ENCODE results near the gene ALK.

The ALK gene

GRCh38 chr2:29322011-29322410 is 599.4 kb downstream of the ALK start:
- no peak overlapping the region for H3K4me3 Mint-ChIP-seq
- DNase-seq (ENCODE audit: low spot score in 2 of 2) (peak in 1 of 2 donors; percentile 60), ATAC-seq (peak; percentile 80)
- peaks cover 20% of the 10 kb centered on the region for H3K4me1 Mint-ChIP-seq
- H3K36me3 Mint-ChIP-seq, result no peaks in the 10 kb centered on the region
- H3K27ac Mint-ChIP-seq, result peak overlapping the region; percentile 21
- no peaks in the 10 kb centered on the region for H3K9me3 Mint-ChIP-seq

GRCh38 chr2:29317801-29318485 is 603.4 kb downstream of the ALK start:
- peaks cover 38% of the 10 kb centered on the region for H3K4me1 Mint-ChIP-seq
- H3K36me3 Mint-ChIP-seq, result no peaks in the 10 kb centered on the region
- H3K4me3 Mint-ChIP-seq, result no peak overlapping the region
- DNase-seq (ENCODE audit: low spot score in 2 of 2) (no peak), ATAC-seq (no peak)
- H3K9me3 Mint-ChIP-seq, result no peaks in the 10 kb centered on the region
- H3K27ac Mint-ChIP-seq, result no peak overlapping the region

DNA sequence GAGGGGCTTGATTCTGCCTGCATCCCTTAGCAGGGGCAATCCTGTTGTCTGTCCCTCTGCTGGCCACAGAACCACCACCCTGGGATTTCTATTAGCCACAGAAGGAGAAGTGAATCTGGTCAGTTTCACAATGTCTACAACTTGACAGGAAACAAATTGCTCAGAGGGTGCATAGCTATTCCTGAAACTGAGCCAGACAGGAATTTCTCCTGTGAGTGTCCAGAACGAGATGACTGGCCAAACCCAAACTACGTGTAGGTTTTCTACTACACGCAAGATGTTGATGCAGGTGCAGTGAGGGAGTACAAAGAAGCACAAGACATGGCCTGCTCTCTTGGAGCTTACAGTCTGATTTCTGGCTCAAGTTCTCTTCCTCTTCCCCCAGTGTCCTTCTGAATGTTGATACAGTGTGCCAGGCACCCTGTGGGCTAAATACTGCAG is 604.3 kb downstream of the ALK start:
- DNase-seq (ENCODE audit: low spot score in 2 of 2) (no peak), ATAC-seq (no peak)
- Mint-ChIP-seq H3K9me3 (no peaks in the 10 kb centered on the region), H3K27ac (no peak overlapping the region), H3K4me3 (no peak overlapping the region), H3K36me3 (no peaks in the 10 kb centered on the region), H3K4me1 (peaks cover 38% of the 10 kb centered on the region)

- ATAC-seq, result peak; percentile 90
- H3K36me3 Mint-ChIP-seq, result no peaks in the 10 kb centered on the region
- DNase-seq (ENCODE audit: low spot score in 2 of 2), result peak; percentile 27 to 81
- H3K4me3 Mint-ChIP-seq, result peak overlapping the region; percentile 56
- peaks cover 38% of the 10 kb centered on the region for H3K4me1 Mint-ChIP-seq
- no peak overlapping the region for H3K27ac Mint-ChIP-seq
- no peaks in the 10 kb centered on the region for H3K9me3 Mint-ChIP-seq
These were observed 606.4 kb downstream of the ALK start for GRCh38 chr2:29314816-29315571.

GRCh38 chr2:29311458-29311857 is 609.9 kb downstream of the ALK start:
- DNase-seq (ENCODE audit: low spot score in 2 of 2), result no peak

GRCh38 chr2:29310650-29311348 is 610.6 kb downstream of the ALK start:
- ATAC-seq (no peak), DNase-seq (ENCODE audit: low spot score in 2 of 2) (no peak)
- Mint-ChIP-seq H3K4me1 (peaks cover 23% of the 10 kb centered on the region), H3K9me3 (no peaks in the 10 kb centered on the region), H3K4me3 (no peak overlapping the region), H3K27ac (no peak overlapping the region), H3K36me3 (no peaks in the 10 kb centered on the region)

More at GRCh38 chr2:29311458-29311857, 609.9 kb downstream of the ALK start:
- Mint-ChIP-seq H3K4me3 (no peak overlapping the region), H3K27ac (no peak overlapping the region), H3K4me1 (peaks cover 26% of the 10 kb centered on the region), H3K36me3 (no peaks in the 10 kb centered on the region), H3K9me3 (no peaks in the 10 kb centered on the region)
- ATAC-seq, result no peak

DNA sequence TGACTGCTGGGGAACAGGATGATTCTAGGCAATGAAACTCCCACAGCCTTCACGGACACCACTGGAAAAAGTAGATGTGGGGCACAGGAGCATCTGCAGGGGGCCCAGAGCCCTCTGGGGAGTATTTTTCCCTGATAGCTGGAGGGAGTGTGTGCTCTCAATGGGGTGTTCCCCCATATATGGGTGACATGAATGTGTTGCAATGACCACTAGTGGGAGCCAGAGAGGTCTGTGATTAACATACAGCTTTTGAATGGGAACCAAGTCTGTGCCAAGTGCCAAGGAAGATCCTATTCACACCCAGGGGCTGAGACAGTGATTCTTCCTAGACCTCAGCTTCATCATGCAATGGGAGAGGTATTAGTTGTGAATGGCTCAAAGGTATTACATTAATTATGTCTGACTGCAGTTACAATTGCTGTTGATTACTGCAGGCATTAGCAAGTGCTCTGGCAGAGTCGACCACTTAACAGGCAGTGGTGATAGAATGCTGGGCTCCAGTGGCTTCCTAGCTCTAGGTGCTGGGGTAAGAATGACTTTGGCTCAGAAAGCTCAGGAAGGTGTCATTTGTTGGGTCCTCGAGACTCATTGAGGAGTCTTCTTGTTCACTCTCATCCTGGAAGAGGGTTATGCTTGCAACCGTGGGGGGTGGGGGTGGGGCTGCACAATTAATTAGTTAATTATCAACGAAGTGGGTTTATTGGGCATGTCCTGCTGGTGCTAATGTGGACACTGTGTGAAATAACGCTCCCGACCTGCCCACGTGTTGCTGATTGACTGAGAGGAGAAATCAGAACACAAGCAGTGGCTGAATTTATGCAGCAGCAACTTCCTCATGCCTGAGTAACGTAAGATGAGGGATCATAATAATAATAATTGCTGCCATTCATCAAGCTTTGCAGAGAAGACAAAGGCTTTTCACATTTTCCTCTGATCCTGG is 612.0 kb downstream of the ALK start:
- ATAC-seq, result peak; percentile 80
- H3K36me3 Mint-ChIP-seq, result no peaks in the 10 kb centered on the region
- H3K4me3 Mint-ChIP-seq, result no peak overlapping the region
- DNase-seq (ENCODE audit: low spot score in 2 of 2), result peak; percentile 45 to 72
- no peak overlapping the region for H3K27ac Mint-ChIP-seq
- peaks cover 12% of the 10 kb centered on the region for H3K4me1 Mint-ChIP-seq
- no peaks in the 10 kb centered on the region for H3K9me3 Mint-ChIP-seq

GRCh38 chr2:29308366-29308765 is 613.0 kb downstream of the ALK start:
- DNase-seq (ENCODE audit: low spot score in 2 of 2), result no peak
- Mint-ChIP-seq H3K9me3 (no peaks in the 10 kb centered on the region), H3K4me1 (peaks cover 2% of the 10 kb centered on the region), H3K27ac (no peak overlapping the region), H3K4me3 (no peak overlapping the region), H3K36me3 (no peaks in the 10 kb centered on the region)
- ATAC-seq, result no peak

DNA sequence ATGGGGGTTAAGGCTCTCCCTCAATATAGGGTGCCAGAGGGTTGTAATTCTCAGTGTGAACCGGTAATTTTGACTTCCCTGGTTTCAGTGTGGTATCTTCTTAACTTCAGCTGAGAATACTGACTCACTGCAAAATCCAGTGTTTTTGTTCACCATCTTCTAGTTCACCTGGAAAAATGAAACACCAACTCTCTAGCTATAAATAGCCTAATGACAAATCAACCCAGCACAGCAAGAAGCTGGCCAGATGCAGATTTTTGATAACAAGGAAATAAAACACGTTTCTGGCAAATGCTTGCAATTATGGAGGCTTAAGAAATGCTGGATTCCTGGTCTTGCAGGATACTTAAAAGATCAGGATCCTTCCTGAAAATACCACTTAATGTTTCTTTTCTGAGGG is 613.9 kb downstream of the ALK start:
- DNase-seq (ENCODE audit: low spot score in 2 of 2) (no peak), ATAC-seq (no peak)
- H3K4me1 Mint-ChIP-seq, result no peaks in the 10 kb centered on the region
- H3K4me3 Mint-ChIP-seq, result no peak overlapping the region
- no peak overlapping the region for H3K27ac Mint-ChIP-seq
- no peaks in the 10 kb centered on the region for H3K9me3 Mint-ChIP-seq
- no peaks in the 10 kb centered on the region for H3K36me3 Mint-ChIP-seq

- H3K4me3 Mint-ChIP-seq, result no peak overlapping the region
- no peak for DNase-seq (ENCODE audit: low spot score in 2 of 2)
- no peaks in the 10 kb centered on the region for H3K36me3 Mint-ChIP-seq
- no peak for ATAC-seq
- H3K4me1 Mint-ChIP-seq, result no peaks in the 10 kb centered on the region
- no peak overlapping the region for H3K27ac Mint-ChIP-seq
- H3K9me3 Mint-ChIP-seq, result no peaks in the 10 kb centered on the region
These were observed 615.6 kb downstream of the ALK start for GRCh38 chr2:29305762-29306161.

DNA sequence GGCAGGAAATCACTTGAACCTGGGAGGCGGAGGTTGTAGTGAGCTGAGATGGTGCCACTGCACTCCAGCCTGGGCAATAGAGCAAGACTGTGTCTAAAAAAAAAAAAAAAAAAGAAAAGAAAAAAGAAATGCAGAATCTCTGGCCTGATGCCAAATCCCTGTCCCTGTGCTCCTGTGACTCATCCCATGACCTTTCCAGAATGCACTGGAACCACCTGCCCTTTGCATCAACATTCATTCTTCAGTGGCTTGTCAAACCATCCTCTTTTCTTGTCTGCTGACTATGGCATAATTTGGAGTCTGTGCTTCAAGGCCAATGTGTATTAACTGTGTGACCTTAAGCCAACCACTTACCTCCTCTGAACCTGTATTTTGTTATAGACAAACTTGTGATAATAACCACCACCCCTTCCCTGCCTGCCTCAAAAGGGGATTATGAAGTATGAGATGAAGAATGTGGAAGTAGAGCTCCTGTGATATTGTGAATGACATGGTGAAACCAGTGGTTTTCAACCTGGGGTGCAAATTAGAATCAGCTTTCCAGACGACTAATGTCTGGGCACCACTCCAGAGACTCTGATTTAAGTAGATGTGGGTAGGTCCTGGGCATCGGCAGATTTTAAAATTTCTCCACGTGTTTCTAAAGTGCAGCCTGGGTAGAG is 616.9 kb downstream of the ALK start:
- Mint-ChIP-seq H3K36me3 (no peaks in the 10 kb centered on the region), H3K4me3 (no peak overlapping the region), H3K9me3 (no peaks in the 10 kb centered on the region), H3K27ac (no peak overlapping the region), H3K4me1 (no peaks in the 10 kb centered on the region)
- no peak for DNase-seq (ENCODE audit: low spot score in 2 of 2)
- ATAC-seq, result no peak

DNA sequence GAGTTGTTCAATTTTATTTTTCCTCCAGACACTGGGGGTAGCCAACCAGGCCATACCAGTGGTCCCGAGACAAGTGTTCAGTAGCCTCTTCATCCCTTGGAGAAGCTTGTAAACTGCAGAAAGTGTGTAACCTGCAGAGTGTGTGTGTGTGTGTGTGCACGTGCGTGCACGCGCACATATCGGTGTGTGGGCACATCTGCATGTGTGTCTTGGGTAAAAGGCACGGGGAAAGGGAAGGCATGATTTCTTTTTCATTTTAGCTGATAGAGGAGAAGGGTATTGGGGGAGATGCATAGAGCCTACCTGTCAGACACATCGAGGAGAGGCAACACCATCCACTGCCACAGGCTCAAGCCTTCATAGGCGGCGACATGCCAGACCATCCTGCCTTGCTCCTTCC is 624.8 kb downstream of the ALK start:
- Mint-ChIP-seq H3K27ac (no peak overlapping the region), H3K9me3 (no peaks in the 10 kb centered on the region), H3K36me3 (no peaks in the 10 kb centered on the region), H3K4me1 (no peaks in the 10 kb centered on the region), H3K4me3 (no peak overlapping the region)
- DNase-seq (ENCODE audit: low spot score in 2 of 2) (no peak), ATAC-seq (no peak)

DNA sequence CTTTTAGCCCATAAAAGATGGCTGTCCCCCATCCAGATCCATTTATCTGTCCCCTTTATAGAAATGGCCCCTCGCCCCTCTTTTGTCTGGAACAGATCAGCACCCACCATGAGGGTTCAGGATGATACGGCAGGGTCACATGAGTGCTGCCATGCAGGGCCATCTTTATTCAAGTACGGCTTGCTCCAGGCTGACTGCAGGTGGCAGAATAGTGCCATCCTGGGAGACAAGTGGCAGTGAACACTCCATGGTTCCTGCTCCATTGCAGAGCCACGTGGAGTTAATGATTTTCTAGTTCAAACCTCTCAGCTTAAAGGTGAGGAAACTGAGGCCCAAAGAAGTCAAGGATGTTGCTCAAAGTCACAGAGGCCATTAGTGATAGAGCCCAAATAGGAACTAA is 625.5 kb downstream of the ALK start:
- Mint-ChIP-seq H3K27ac (no peak overlapping the region), H3K4me1 (no peaks in the 10 kb centered on the region), H3K4me3 (no peak overlapping the region), H3K9me3 (no peaks in the 10 kb centered on the region), H3K36me3 (no peaks in the 10 kb centered on the region)
- no peak for ATAC-seq
- no peak for DNase-seq (ENCODE audit: low spot score in 2 of 2)

- Mint-ChIP-seq H3K4me3 (no peak overlapping the region), H3K4me1 (no peaks in the 10 kb centered on the region), H3K27ac (no peak overlapping the region), H3K9me3 (no peaks in the 10 kb centered on the region), H3K36me3 (no peaks in the 10 kb centered on the region)
- no peak for DNase-seq (ENCODE audit: low spot score in 2 of 2)
- no peak for ATAC-seq
These were observed 627.5 kb downstream of the ALK start for GRCh38 chr2:29293830-29294438.

Measured in stimulated activated effector memory CD8-positive, alpha-beta T cell treated with anti-CD3 and anti-CD28 coated beads, Interleukin-12 subunit alpha, Interleukin-12 subunit beta, amount 100 ng/mL, for 72 hours (primary cell).